Small intestine (tissue), 16 donors: Measurements from ENCODE around the gene ID4. TPM values are rescaled to one million over a fixed set of nuclear protein-coding genes. Genes with fewer than 3 reads are reported as not detected.

Experiments
- DNase-seq, 2 donors: peaks; one replicate each; pipeline versions ENCODE4 v3.0.0 to v3.0.0-alpha.2; 2013
- FAIRE-seq: peaks from 2 replicates; lab custom pipeline; 2012; peaks lifted over from hg19 to GRCh38; lab: Jason Lieb, UNC
- H3K27ac ChIP-seq, 3 donors: one replicate each; pipeline ENCODE4 v1.5.1; 2013; ENCODE audit warnings: low read length in 2 of 3, mild to moderate bottlenecking in 2 of 3, control low read depth in 1 of 3, inconsistent platforms in 1 of 3, low read depth in 1 of 3, moderate library complexity in 1 of 3
- H3K27me3 ChIP-seq, 3 donors: one replicate each; pipeline ENCODE4 v1.6.1; 2013; ENCODE audit warnings: low read length in 3 of 3, inconsistent platforms in 1 of 3; ENCODE audit not compliant: control insufficient read depth in 3 of 3, insufficient read depth in 3 of 3
- H3K36me3 ChIP-seq, 3 donors: one replicate each; pipeline ENCODE4 v1.6.1; 2013; ENCODE audit warnings: low read length in 3 of 3, inconsistent platforms in 1 of 3, low read depth in 1 of 3, mild to moderate bottlenecking in 1 of 3, moderate library complexity in 1 of 3; ENCODE audit not compliant: control insufficient read depth in 3 of 3, insufficient read depth in 2 of 3
- H3K4me1 ChIP-seq, 3 donors: one replicate each; pipeline ENCODE4 v1.6.1; 2013; ENCODE audit warnings: low read length in 2 of 3, inconsistent platforms in 1 of 3, low read depth in 1 of 3, mild to moderate bottlenecking in 1 of 3, moderate library complexity in 1 of 3; ENCODE audit not compliant: control insufficient read depth in 3 of 3, insufficient read depth in 2 of 3
- H3K4me3 ChIP-seq, 3 donors: one replicate each; pipeline ENCODE4 v1.5.1; 2013; ENCODE audit warnings: low read length in 3 of 3, control low read depth in 1 of 3, inconsistent platforms in 1 of 3, low read depth in 1 of 3, mild to moderate bottlenecking in 1 of 3, moderate library complexity in 1 of 3
- H3K9me3 ChIP-seq, 2 donors: one replicate each; pipeline ENCODE4 v1.6.1; 2013; ENCODE audit warnings: low read depth in 1 of 2, low read length in 1 of 2; ENCODE audit not compliant: control insufficient read depth in 2 of 2, insufficient read depth in 1 of 2
- WGBS, 3 donors: extraction: QIAGEN DNeasy Blood & Tissue Kit; methylation state at CpG; one replicate each; pipeline ENCODE4 v1.1.7; 2013; 5-methylcytosine and 5-hydroxymethylcytosine counted together
- long read RNA-seq, 10 donors: transcript quantifications; one replicate each; lab custom pipeline, GENCODE V29; 2026
- polyA plus RNA-seq, 4 donors: library from polyadenylated mRNA; stranded (reverse) in 3 of 4; unstranded in 1 of 4; fragments of 200-250 nt in 3 of 4; fragments of 120-200 nt in 1 of 4; gene quantifications; one replicate each; pipeline versions ENCODE4 v1.2.1 to v1.2.3, GENCODE V29; 2013
- donor health status: healthy with polysubstance abuse.
- donor health status: control.
- donor health status: control.
- donor health status: Bipolar disorder and iron deficiency.
- donor health status: healthy.

Gene ID4, protein sequence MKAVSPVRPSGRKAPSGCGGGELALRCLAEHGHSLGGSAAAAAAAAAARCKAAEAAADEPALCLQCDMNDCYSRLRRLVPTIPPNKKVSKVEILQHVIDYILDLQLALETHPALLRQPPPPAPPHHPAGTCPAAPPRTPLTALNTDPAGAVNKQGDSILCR
- 10 to 100 TPM in 2 of 4 donors, 1 to 10 TPM in 2; 2.5 to 10.3 (median 7.3) TPM for polyA plus RNA-seq
- long read RNA-seq, donor 1, transcript ID4-201 (3 exons, 2,344 nt): major isoform, 10 of 10 reads
- long read RNA-seq, donor 1, partial matches to known transcripts: 0 of 10 reads
- long read RNA-seq, donor 1, other reads (novel, unspliced or antisense): 0 of 10 reads
- long read RNA-seq, donor 2, transcript ID4-201 (3 exons, 2,344 nt): major isoform, 6 of 6 reads
- long read RNA-seq, donor 2, partial matches to known transcripts: 0 of 6 reads
- long read RNA-seq, donor 2, other reads (novel, unspliced or antisense): 0 of 6 reads
- long read RNA-seq, donor 3, transcript ID4-201 (3 exons, 2,344 nt): major isoform, 10 of 10 reads
- long read RNA-seq, donor 3, partial matches to known transcripts: 0 of 10 reads
- long read RNA-seq, donor 3, other reads (novel, unspliced or antisense): 0 of 10 reads
- long read RNA-seq, donor 4, partial matches to known transcripts: 0 of 1 reads
- long read RNA-seq, donor 4, other reads (novel, unspliced or antisense): 0 of 1 reads
- long read RNA-seq, donor 5, partial matches to known transcripts: 0 of 1 reads
- long read RNA-seq, donor 5, other reads (novel, unspliced or antisense): 0 of 1 reads
- long read RNA-seq, donor 6, partial matches to known transcripts: 0 of 4 reads
- long read RNA-seq, donor 6, other reads (novel, unspliced or antisense): 0 of 4 reads
- long read RNA-seq, donor 7, transcript ID4-201 (3 exons, 2,344 nt): major isoform, 11 of 11 reads
- long read RNA-seq, donor 7, partial matches to known transcripts: 0 of 11 reads
- long read RNA-seq, donor 7, other reads (novel, unspliced or antisense): 0 of 11 reads
- long read RNA-seq, donor 8, partial matches to known transcripts: 0 of 1 reads
- long read RNA-seq, donor 8, other reads (novel, unspliced or antisense): 0 of 1 reads
- long read RNA-seq, donor 9, partial matches to known transcripts: 0 of 4 reads
- long read RNA-seq, donor 9, other reads (novel, unspliced or antisense): 0 of 4 reads
- long read RNA-seq, donor 10, transcript ID4-201 (3 exons, 2,344 nt): major isoform, 27 of 27 reads
- long read RNA-seq, donor 10, partial matches to known transcripts: 0 of 27 reads
- long read RNA-seq, donor 10, other reads (novel, unspliced or antisense): 0 of 27 reads

DNA sequence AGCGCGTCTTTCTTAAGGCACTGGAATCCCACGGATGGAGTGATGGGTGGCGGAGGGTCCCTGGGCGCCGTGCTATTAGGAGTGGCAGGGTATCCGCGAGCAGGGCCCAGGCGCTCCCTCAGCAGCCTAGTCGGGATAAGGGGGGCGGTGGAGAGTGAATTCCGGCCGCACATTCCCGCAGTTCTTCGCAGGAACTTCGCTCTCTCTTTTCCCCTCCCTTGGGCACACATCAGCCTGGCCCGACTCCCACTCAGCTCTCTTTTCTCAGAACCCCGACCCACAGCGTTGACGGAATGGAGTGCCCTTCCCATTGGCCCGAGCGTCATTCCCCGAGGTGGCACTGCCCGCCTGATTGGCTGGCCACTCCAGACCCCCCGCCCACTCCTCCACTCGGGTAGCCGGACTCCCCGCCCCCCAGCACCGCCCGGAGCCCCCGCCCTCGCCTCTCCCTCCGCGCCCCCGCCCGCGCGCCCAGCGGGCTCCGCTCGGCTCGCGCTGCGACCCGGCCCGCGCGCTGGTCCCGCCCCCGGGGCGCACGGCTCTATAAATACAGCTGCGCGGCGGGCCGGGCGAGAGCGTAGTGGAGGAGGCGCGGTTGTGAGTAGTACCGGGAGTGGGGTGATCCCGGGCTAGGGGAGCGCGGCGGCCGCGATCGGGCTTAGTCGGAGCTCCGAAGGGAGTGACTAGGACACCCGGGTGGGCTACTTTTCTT is at the start of gene ID4:
Gene ID4 (plus strand): TSS at position 572 of the 712 bp plus-strand sequence. CDS start 385 bp downstream, outside the sequence.
- Histone ChIP-seq H3K36me3 (no peaks in the 10 kb centered on the region), H3K27ac (peak within 1 kb of the TSS; percentile 14 to 94 (median 78)), H3K4me3 (peak within 1 kb of the TSS; percentile 65 to 85 (median 68)), H3K4me1 (peaks cover 0 to 5% (median 0%) of the 10 kb centered on the region in 3 donors), H3K9me3 (no peaks in the 10 kb centered on the region), H3K27me3 (peaks cover 0 to 18% (median 8%) of the 10 kb centered on the region in 3 donors)
- DNase-seq (peak; percentile 75 to 89), FAIRE-seq (no peak)
- 7 to 11% (median 8%) methylated on average over 58 to 71 of the region's 71 CpGs for WGBS, 3 donors

DNA sequence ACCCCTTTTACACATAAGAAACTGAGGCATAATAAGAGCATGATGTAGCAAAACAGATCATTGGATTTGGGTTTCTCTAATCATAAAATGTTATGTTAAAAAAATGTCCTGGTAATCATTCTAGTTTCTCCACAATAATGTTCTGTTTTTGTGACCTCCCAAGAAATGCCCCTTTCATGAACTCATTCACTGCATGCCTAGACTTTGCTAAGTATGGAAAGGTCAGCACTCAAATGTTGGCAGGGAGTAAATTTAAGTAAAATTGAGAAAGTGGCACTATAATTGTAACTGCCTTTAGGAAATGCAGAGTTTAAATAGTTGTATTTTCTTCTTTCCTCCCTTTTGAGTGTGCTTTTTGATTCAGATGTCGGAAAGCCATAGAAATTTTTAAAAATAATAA is 48.5 kb upstream of the ID4 start:
- Histone ChIP-seq H3K36me3 (no peaks in the 10 kb centered on the region), H3K4me3 (no peak overlapping the region), H3K4me1 (no peaks in the 10 kb centered on the region), H3K9me3 (no peaks in the 10 kb centered on the region), H3K27ac (no peak overlapping the region), H3K27me3 (no peaks in the 10 kb centered on the region)
- WGBS, 3 donors: 78 to 96% (median 91%) methylated on average over 1 of the region's 1 CpG
- no peak for FAIRE-seq
- no peak for DNase-seq

DNA sequence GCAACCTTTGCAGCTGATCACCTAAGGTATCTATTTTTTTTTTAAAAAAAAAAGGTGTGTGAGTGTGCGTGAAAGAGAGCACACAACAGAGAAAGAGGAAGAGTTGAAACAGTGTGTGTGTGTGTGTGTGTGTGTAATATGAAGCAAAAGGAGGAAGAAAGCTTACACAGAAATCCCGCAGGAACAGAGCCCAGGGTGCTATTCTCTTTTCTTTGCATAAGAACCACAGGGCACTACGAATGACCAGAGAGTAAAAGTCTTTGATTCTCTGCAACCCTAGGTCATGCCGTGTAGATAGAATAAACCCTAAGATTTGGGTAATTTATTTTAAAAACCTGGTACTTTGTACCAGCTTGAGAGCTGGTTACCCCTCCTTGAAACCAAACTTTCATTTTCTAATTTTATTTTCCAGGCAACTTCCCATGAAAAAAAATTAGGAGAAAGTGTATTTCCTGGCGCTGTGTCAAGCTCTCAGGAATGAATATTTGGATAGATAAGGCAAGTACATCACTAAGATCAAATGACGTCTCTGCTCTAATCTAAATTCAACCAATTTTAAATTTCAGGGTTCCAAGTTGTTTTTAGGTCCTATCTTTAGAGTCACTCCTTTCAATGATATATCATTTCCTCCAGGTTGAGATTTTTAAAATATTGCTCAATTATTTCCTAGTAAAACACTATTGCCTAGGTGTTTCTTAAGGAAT is 47.9 kb upstream of the ID4 start:
- Histone ChIP-seq H3K4me3 (no peak overlapping the region), H3K4me1 (no peaks in the 10 kb centered on the region), H3K36me3 (no peaks in the 10 kb centered on the region), H3K27me3 (no peaks in the 10 kb centered on the region), H3K27ac (no peak overlapping the region), H3K9me3 (no peaks in the 10 kb centered on the region)
- no peak for FAIRE-seq
- DNase-seq: no peak
- 50 to 64% (median 64%) methylated on average over 6 of the region's 6 CpGs for WGBS, 3 donors

DNA sequence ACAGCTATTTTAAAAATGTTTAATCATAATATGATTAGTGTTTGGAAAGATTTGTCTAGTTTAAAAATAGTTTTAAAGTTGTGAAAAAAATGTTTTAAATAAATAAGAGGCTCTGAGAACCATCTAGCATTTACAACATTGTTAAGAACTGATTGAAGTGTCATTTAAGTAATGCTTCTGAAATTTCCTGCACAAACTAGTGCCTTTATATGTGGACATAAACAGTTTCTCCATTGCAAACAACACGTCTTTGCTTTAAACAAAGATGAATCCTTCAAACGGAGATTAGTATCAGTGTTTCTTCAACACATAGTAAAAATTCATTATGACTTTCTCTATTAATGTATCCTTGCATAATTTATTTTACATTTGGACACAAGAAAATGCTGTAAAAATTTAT is 45.9 kb upstream of the ID4 start:
- DNase-seq (no peak), FAIRE-seq (peak; percentile 47)
- WGBS, 3 donors: 64 to 79% (median 71%) methylated on average over 2 of the region's 2 CpGs
- Histone ChIP-seq H3K9me3 (peaks cover 0 to 4% of the 10 kb centered on the region in 2 donors), H3K4me3 (no peak overlapping the region), H3K27ac (no peak overlapping the region), H3K36me3 (no peaks in the 10 kb centered on the region), H3K27me3 (no peaks in the 10 kb centered on the region), H3K4me1 (peaks cover 0 to 3% (median 0%) of the 10 kb centered on the region in 3 donors)

DNA sequence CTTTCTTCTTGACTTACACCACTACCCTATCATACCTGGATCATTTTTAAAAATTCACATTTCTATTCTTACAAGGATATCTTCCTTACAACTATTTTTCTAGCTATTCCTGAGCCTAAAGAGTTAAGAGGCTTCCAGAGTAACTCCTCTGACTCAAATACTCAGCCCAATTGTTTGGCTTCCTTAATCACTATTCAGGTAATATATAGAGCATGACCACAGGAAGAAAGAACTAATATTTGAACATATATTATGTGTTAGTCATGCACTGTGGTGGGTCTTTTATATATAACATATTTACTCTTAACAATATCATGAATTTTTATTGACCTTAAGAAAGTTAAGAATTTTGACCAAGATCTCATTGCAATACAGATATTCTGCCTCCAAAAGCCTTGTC is 42.0 kb upstream of the ID4 start:
- Histone ChIP-seq H3K9me3 (peaks cover 0 to 9% of the 10 kb centered on the region in 2 donors), H3K27me3 (peaks cover 0 to 2% (median 0%) of the 10 kb centered on the region in 3 donors), H3K4me3 (no peak overlapping the region), H3K27ac (no peak overlapping the region), H3K4me1 (peaks cover 0 to 3% (median 0%) of the 10 kb centered on the region in 3 donors), H3K36me3 (no peaks in the 10 kb centered on the region)
- DNase-seq: no peak
- no peak for FAIRE-seq

DNA sequence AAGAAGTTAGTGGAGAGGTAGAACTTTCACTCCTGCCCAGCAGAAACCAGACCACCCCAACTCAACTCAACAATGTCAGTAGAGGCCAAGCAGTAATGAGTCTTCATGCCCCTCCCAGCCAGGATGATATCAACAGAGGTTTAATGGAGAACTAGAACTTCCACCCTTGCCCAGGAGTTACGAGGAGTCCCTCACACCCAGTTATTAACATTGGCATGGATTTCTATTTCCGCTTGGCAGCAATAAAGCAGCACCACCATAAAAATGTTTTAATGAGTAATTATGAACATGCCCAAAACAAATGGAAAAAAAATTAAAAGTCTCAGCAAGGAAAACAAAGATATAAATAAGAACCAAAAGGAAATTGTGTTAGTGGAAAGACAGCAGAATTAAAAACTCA is 40.7 kb upstream of the ID4 start:
- peaks cover 0 to 3% (median 0%) of the 10 kb centered on the region in 3 donors for H3K4me1 ChIP-seq
- whole genome bisulfite sequencing, 3 donors: 43 to 58% (median 46%) methylated on average over 2 of the region's 2 CpGs
- DNase-seq (no peak), FAIRE-seq (no peak)
- peaks cover 0 to 9% of the 10 kb centered on the region in 2 donors for H3K9me3 ChIP-seq
- no peaks in the 10 kb centered on the region for H3K36me3 ChIP-seq
- H3K27me3 ChIP-seq: peaks cover 0 to 2% (median 0%) of the 10 kb centered on the region in 3 donors
- H3K27ac ChIP-seq: no peak overlapping the region
- no peak overlapping the region for H3K4me3 ChIP-seq

DNA sequence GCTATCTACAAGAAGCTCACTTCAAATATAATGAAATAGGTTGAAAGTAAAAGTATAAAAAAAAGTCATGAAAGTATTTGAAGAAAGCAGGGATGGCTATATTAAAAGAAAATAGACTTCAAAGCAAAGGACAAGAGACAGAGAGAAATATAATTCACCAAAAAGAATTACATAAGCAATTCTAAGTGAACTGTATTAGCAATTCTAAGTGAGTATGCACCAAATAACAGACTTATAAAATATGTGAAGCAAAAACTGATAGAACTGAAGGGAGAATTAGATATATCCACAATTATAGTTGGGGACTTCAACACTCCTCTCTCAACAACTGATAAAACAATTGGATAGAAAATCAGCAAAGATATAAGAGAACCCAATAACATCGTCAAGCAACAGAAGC is 38.8 kb upstream of the ID4 start:
- Histone ChIP-seq H3K27ac (no peak overlapping the region), H3K36me3 (no peaks in the 10 kb centered on the region), H3K27me3 (peaks cover 0 to 2% (median 0%) of the 10 kb centered on the region in 3 donors), H3K4me3 (no peak overlapping the region), H3K4me1 (peaks cover 0 to 3% (median 0%) of the 10 kb centered on the region in 3 donors), H3K9me3 (peaks cover 0 to 9% of the 10 kb centered on the region in 2 donors)
- DNase-seq (no peak), FAIRE-seq (no peak)
- WGBS, 3 donors: 73 to 91% (median 87%) methylated on average over 1 of the region's 1 CpG
